GM19467 (cell line): ENCODE data around the gene GFPT2.

Experiments used
- ATAC-seq: cut with Tn5 transposase; IDR thresholded peaks from one replicate; pipeline ENCODE4 v1.9.1; 2021; ENCODE audit warnings: mild to moderate bottlenecking, moderate library complexity; ENCODE audit not compliant: unreplicated experiment

GFPT2 gene

DNA sequence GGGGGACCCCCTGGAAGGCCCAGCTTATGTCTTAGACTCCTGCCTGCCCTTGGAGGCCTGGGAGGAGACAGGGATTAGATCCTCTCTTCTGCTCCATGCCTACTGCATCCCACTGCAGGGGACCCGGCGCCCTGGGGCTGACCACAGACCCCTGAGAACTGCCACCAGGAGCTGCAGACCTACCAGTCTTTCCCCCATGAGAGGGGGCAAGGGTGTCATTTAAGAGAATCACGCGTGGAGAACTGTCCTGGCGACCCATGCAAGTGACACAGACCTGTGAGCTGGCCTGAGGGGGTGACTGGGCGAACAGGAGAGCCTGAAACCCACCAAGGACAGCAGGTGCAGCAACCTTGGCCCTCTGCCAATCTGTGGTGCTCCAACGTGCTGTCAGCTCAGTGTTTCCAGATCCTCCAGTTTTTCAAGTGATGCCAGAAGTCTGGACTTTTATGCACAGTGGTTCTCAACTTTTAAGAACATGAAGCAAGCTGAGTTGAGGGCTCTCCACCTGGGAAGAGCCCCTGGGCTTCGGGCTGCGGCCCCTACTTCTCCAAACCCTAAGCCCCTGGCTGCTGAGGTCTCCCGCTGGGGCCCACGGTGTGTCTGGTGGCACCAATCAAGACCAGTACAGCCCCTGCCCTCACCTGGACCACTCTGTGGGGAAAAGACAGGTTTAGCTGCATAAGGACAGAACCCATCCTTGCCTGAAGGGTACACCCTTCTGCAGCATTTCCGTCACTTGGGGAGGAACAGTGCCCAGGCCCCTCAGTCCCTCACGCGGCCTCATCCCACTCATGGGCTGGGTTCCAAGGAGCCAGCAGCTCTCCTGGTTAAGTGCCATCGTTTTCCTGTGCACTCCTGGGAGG lies 18.2 kb downstream of the GFPT2 start:
- no peak for ATAC-seq

DNA sequence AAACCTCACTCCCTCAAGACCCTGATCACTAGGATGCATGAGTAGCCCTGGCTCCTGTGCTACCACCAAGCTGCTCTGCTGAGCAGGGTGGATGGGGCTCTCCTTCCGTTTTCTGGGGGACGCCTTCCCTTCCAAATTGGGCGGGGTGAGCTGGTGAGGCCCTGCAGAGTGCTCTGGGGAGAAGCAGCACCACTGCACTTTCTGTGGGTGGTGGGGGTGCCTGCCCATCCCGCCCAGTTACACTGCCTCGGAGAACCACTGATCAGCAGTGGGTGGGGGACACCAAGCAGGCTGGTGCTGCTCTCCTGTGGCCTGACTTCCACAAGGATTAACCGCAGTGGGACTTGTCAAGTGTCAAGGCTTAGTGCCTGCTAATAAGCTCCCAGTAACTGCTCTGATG lies 19.0 kb downstream of the GFPT2 start:
- no peak for ATAC-seq

GRCh38 chr5:180333661-180334060 lies 19.5 kb downstream of the GFPT2 start:
- no peak for ATAC-seq

DNA sequence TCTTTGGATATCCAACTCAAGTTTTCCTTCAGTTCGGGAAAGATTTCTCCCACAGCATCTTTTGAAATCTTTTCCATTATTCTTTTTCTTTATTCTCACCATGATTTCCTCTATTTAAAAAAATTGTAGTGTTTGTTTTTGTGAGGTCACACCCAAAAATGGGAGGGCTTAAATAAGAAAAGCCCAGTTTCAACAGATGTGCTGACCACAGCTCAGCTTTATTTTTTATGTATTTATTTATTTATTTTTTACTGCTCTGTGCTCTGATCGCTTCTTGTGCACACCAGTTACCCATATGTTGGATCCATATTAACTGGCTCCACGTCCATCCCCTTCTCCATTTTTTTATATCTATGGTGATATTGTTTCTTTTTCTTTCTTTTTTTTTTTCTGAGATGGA lies 20.3 kb downstream of the GFPT2 start:
- no peak for ATAC-seq

DNA sequence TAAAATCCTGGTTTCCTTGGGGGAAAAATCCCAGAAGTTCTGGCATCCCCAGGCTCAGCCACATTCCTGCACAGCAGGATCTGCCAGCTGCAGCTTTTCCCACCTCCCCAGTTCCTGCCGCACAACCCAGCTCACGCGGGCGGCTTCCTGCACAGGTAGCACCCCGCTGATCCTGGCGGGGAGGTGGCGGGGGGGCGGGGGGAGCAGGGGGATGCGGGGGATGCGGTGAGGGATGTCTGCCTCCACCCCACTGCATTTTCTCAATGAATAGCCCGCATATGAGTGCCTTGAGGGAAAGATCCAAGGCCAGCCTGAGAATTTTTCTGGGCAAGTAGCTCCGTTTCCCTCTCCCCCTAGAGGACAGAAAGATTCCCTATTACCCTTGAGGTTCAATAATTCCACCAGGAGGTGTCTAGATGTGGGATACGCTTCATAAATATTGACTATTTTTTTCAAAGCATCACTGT lies 21.1 kb downstream of the GFPT2 start:
- no peak for ATAC-seq

GRCh38 chr5:180331647-180331950 lies 21.5 kb downstream of the GFPT2 start:
- ATAC-seq, result no peak

DNA sequence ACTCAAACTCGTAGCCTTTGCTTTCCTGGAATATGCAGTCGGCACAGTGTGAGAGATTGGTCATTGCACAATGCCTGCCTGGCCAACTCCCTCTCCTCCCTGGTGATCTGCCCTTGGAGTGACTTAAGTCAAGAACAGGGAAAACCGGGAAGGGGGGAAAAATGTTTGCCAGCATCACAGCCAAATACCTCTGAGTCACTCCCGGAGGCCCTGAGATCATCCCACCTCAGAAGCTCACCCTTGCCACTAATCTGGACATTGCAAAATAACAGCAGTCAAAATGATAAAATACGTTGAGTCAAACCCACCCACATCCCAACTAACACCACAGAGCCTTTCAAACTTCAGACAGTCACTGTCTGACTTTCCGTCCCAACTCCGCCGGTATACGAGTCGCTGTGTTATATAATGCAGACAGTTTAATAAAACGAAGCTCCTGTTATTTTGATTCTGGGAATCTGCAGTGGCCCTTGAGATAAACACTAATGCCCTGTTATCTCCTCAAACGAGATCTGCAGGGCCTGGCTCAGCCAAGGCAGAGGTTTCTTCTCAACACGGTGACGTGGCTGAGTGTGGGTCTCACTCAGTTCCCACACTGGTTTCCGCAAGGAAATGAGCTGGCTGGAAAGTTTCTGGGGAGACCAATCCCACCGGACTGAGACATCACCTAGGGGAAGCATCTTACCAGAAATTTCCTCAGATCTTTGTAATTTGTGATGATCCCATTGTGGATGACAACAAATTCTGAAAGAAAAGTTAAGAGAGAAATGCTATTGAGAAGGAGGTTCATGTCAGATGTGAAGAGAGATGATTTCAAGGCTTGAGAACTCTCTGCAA lies 22.1 kb downstream of the GFPT2 start:
- no peak for ATAC-seq

DNA sequence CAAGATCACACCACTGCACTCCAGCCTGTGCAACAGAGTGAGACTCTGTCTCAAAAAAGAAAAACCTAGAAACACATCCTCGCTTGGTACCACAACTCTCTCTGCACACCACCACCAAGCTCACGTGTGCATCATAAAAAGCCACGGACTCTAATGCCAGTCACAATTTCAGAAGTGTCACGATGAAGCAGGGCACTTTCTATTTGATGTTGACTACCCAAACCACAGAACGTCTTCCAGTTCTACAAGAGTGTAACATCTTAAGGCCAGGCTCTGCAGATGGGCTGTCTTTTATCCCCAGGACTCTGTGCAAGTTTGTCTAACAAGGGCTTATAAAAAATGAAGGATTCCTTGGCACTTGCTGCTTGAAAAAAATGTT lies 22.9 kb downstream of the GFPT2 start:
- ATAC-seq, result no peak

GRCh38 chr5:180329606-180330269 lies 23.4 kb downstream of the GFPT2 start:
- no peak for ATAC-seq

DNA sequence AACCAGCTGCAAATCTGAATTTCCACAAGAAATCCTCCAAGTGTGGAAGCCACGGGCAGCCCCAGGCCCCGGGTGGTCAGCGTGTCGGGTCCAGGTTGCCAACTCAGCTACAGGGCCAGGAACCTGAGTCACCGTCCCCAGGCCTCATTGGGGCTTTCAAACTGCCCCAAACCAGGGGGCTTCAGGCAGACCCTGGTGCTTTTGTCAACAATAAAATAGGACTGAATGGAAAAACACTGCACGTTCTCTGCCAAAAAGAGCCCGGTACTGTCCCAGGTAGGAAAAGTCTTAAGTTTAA lies 24.0 kb downstream of the GFPT2 start:
- no peak for ATAC-seq

DNA sequence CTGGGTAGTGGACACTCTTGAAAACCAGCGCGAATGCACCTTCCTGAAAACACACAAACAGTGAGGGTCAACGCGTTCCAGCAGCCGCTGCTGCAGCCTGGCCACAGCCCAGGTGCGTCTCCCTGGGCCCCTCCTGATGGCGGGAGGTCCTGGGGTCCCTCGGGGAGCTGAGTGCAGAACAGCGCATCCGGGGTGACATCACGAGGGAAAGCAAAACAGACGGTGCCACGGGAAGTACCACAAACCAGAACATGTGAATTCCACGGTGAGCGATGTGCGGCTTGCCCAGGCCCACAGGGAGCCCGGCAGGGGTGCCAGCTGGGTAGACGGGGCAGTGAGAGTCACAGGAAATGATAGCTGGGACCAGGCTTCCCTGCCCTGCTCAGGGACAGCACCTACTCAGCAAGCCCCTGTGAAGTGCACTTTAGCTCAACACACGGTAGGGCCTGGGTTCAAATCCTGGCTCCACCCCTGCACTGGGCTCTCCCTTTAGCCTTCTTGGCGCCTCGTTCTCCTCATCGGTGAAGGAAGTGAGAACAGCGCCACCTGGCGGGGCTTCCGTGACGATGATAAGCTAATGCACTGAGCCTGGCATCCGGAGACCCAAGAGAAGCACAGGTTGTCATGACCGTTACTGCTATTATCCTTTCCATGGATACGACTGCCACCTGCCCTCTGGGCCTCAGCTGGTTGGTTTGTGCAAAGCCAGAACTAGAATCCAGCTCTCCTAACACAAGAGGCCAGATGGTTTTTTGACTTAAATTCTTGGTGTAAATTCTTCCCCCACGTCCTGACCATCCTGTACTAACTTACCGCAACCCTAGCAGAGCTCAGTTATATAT lies 24.6 kb downstream of the GFPT2 start:
- ATAC-seq, result peak; percentile 88

DNA sequence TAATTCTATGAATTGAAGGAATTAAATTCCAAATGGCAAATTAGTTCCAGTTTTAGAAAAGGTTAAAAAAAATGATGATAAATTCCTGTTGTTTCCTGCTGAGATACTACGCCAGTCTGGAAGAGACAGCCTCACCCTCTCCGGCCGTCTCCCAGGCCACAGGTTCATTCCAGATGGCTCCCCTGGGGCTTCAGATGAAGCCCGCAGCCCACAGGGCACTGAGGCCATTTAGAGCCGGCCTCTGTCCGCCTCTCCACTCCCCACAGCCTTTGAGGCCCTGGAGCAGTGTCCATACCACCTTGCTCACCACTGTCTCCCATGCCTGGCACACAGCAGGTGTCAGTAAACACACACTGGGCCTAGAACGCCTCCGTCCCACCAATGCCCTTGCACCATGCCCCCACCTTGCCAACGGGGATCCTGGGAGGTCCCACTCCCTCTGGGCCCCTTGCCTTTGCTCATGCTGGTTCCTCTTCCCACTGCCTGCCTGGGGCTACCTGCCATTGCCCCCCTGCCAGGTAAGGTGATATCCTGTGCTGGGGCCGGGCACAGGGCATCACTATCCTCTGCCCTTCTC lies 26.1 kb downstream of the GFPT2 start:
- no peak for ATAC-seq

GRCh38 chr5:180324601-180324950 lies 28.6 kb downstream of the GFPT2 start:
- ATAC-seq, result no peak

- no peak for ATAC-seq
These were observed 29.1 kb downstream of the GFPT2 start for GRCh38 chr5:180323941-180324600.

GRCh38 chr5:180323160-180323559 lies 30.0 kb downstream of the GFPT2 start:
- no peak for ATAC-seq

DNA sequence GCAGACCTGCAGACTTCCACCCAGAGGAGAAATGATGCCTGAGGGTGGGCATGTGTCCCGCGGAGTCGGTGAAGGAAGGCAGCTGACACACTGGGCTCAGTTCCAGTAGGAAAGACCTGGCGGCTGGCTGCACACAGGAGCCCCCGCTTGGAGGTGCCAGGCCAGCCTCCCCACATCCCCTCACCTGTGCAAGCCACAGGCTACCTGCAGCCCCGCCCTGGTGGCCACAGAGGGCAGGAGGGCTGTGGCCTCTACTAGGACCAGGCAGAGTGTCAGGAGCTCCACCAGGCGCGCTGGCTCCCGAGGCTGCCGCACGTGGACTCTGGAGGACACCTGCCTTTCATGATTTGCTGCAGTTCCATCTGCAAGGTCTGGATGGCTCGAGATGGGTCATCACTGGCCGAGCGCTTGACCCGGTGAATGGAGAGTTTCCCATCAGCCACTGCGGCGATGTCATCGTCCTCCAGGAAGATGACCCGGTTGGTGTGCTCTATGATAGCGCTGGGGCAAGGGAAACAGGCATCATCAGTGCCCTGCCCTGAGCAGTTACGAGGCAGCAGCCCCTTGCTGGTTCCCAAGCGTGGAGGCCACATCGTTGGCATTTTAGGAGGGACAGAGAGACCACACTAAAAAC lies 34.6 kb downstream of the GFPT2 start:
- ATAC-seq, result no peak

- ATAC-seq, result no peak
These were observed 36.5 kb downstream of the GFPT2 start for GRCh38 chr5:180316586-180316985.

DNA sequence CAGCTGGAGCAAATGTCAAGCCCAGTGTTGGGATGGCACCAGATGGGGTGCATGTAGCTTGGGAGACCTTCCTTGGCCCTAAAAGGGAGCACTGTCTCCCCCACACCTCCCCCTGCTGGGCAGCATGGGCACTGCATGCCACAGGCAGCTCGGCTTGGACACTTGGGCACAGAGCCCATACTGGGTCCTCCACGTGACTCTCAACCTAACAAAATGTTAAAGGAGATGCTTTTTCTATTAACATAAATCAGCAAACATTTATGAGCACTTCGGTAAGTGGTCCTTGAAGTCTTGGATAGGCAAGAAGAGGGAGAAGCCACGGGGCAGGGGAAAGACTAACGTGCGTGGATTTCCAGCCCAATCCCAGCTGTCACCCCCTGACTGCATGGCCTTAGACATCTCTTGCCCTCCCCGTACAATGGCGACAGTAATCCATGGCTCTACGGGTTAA lies 37.3 kb downstream of the GFPT2 start:
- ATAC-seq, result peak; percentile 88

- ATAC-seq, result no peak
These were observed 39.2 kb downstream of the GFPT2 start for GRCh38 chr5:180313677-180314505.
